ENCODE data around the gene NRARP. TPM values are rescaled to one million over a fixed set of nuclear protein-coding genes. Genes with fewer than 3 reads are reported as not detected.

NRARP gene
- total RNA-seq, 4 donors from 2014 or later: 4.6 to 12.3 (median 7.2) TPM

- no peak for TF ChIP-seq CTCF (IDR thresholded peaks at IDR 0.05)
- no peak for ATAC-seq (ENCODE audit: low FRiP score)
- DNase-seq (ENCODE audit: low spot score): no peak
These were observed 5.4 kb upstream of the NRARP start for GRCh38 chr9:137307255-137308056.

- no peak for TF ChIP-seq CTCF (IDR thresholded peaks at IDR 0.05)
- ATAC-seq (ENCODE audit: low FRiP score) (no peak), DNase-seq (ENCODE audit: low spot score) (no peak)
These were observed 4.8 kb upstream of the NRARP start for GRCh38 chr9:137306850-137307254.

- no peak for ATAC-seq (ENCODE audit: low FRiP score)
- DNase-seq (ENCODE audit: low spot score): no peak
- TF ChIP-seq CTCF (IDR thresholded peaks at IDR 0.05): no peak
These were observed 4.2 kb upstream of the NRARP start for GRCh38 chr9:137306066-137306849.

GRCh38 chr9:137305798-137306065, 3.7 kb upstream of the NRARP start:
- no peak for DNase-seq (ENCODE audit: low spot score)
- no peak for ATAC-seq (ENCODE audit: low FRiP score)

GRCh38 chr9:137305060-137305797, 3.2 kb upstream of the NRARP start:
- ATAC-seq (ENCODE audit: low FRiP score) (no peak), DNase-seq (ENCODE audit: low spot score) (no peak)
- no peak for TF ChIP-seq CTCF (IDR thresholded peaks at IDR 0.05)

More at GRCh38 chr9:137305798-137306065, 3.7 kb upstream of the NRARP start:
- TF ChIP-seq CTCF (IDR thresholded peaks at IDR 0.05): no peak

- TF ChIP-seq CTCF (IDR thresholded peaks at IDR 0.05): no peak
- DNase-seq (ENCODE audit: low spot score): no peak
These were observed 2.5 kb upstream of the NRARP start for GRCh38 chr9:137304383-137305059.

More at GRCh38 chr9:137304383-137305059, 2.5 kb upstream of the NRARP start:
- ATAC-seq (ENCODE audit: low FRiP score): no peak

Measured in omental fat pad (tissue), 4 donors.